Nephron (organoid): ENCODE measurements around the gene SARNP.

ENCODE experiments used
- H3K27ac Mint-ChIP-seq, 3 experiments: 2 replicates each; pipeline ENCODE4 v1.8.0; 2020; ENCODE audit warnings: mixed read lengths in 3 of 3, mild to moderate bottlenecking in 2 of 3, moderate library complexity in 1 of 3
- H3K27me3 Mint-ChIP-seq: 2 replicates; pipeline ENCODE4 v1.8.0; 2021; ENCODE audit warnings: low read depth, mild to moderate bottlenecking, moderate library complexity, mixed read lengths
- H3K36me3 Mint-ChIP-seq: 2 replicates; pipeline ENCODE4 v1.8.0; 2020; ENCODE audit warnings: low read depth, mixed read lengths
- H3K4me1 Mint-ChIP-seq: 2 replicates; pipeline ENCODE4 v1.8.0; 2020; ENCODE audit warnings: mixed read lengths
- H3K4me3 Mint-ChIP-seq, 3 experiments: 2 replicates each; pipeline ENCODE4 v1.8.0; 2020; ENCODE audit warnings: mild to moderate bottlenecking in 3 of 3, mixed read lengths in 3 of 3, moderate library complexity in 2 of 3
- H3K9me3 Mint-ChIP-seq: 2 replicates; pipeline ENCODE4 v1.8.0; 2020; ENCODE audit warnings: mixed read lengths
- CTCF ChIP-seq, 3 experiments: fragments of 200-600 bp; sonication (generic); IDR thresholded peaks; one replicate each; pipeline ENCODE4 v1.5.0; 2021; ENCODE audit warnings: antibody characterized with exemption in 3 of 3; ENCODE audit not compliant: unreplicated experiment in 3 of 3

Gene SARNP

DNA sequence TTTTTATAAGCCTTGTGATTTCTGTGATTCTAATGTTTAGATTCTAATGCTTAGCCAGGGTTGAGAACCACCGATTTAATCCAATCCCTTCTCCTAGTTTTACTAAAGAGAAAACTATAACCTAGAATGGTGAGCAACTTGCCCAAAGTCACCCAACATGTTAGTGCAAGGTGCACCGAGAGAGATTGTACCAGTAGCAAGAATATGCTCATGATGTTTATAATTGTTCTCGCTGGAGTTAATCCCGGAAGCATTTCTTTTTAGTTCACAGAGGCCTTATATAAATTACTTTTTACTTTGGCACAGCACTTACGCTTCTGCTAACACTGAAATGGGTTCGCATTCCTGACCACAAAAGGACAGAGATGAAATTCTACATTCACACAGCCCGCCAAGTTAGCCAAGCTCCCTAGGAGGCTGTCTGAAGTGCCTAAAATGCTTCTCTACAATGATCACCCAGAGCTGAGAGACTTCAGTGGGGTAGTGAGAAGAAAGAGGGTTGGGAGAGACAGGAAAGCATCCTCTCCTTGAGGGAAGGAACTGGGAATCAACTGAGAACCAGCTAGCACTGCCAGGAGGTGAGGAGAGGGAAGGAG is 102.3 kb downstream of the SARNP start:
- Mint-ChIP-seq H3K9me3 (no peaks in the 10 kb centered on the region), H3K27me3 (peaks cover 10% of the 10 kb centered on the region), H3K27ac (peak overlapping the region; percentile 91 to 93 (median 92)), H3K4me1 (peaks cover 65% of the 10 kb centered on the region), H3K4me3 (peak overlapping the region; percentile 89 to 94 (median 92)), H3K36me3 (no peaks in the 10 kb centered on the region)
- no peak for TF ChIP-seq CTCF (IDR thresholded peaks at IDR 0.05; ENCODE audit: unreplicated experiment in 3 of 3)

DNA sequence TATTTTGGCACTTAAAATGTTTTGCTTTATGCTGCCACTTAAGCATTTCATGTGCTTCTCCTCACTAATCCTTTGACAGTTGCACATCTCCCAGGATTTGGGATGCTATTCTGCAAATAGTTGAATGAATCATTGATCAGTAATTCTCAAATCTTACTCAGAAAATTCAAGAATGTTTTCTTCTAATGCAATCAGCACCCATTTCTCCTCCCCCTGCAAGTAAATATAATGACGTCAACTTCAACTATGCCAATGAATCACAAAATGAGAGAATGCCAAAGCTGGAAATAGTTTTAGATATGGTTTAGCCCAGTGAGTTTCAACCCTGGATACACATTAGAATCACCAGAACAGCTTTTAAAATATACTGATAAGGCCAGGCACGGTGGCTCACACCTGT is 103.8 kb downstream of the SARNP start:
- peak overlapping the region in 1 of 3 experiments; percentile 13 for H3K27ac Mint-ChIP-seq
- peaks cover 63% of the 10 kb centered on the region for H3K4me1 Mint-ChIP-seq

DNA sequence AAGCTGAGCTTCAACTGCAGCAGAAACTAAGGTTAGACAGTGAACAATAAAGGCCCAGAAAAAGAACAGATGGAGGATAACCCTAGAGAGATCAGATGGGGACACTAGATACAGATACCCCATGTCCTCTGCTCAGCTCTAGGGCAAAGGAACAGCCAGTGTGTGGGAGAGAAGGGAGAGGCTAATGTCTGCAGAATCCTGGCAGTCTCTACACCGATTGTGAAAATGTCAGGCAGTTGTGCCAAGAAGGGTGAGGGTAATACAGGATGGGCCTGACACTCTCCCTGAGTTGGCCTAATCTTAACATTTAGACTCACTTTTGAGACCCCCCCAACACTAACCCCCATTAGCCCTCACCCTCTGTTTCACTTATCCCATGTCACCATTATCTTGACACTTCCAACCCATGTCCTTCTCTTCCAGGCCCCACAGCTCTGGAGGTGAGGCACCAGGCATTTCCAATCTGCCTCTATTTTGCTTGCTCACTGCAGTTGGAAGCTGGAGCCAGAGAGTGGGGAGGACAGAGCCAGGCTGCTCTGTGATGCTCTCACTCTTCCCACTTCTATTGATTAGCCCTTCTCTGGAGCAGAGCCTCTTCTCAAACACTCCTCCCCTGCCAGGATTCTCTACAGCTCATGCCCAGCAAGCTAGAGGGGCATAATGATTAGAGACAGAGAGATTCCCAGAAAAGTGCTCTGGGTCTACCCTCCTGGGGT is 104.7 kb downstream of the SARNP start:
- peak overlapping the region; percentile 1 to 75 (median 75) for H3K4me3 Mint-ChIP-seq
- peaks cover 31% of the 10 kb centered on the region for H3K27me3 Mint-ChIP-seq
- TF ChIP-seq CTCF (IDR thresholded peaks at IDR 0.05; ENCODE audit: unreplicated experiment in 3 of 3), result no peak
- H3K9me3 Mint-ChIP-seq, result no peaks in the 10 kb centered on the region
- peaks cover 63% of the 10 kb centered on the region for H3K4me1 Mint-ChIP-seq
- H3K27ac Mint-ChIP-seq, result peak overlapping the region; percentile 89 to 92 (median 89)
- no peaks in the 10 kb centered on the region for H3K36me3 Mint-ChIP-seq

More for the DNA sequence above, 103.8 kb downstream of the SARNP start:
- Mint-ChIP-seq H3K27me3 (peaks cover 24% of the 10 kb centered on the region), H3K36me3 (no peaks in the 10 kb centered on the region), H3K9me3 (no peaks in the 10 kb centered on the region), H3K4me3 (peak overlapping the region; percentile 40 to 62 (median 47))
- no peak for TF ChIP-seq CTCF (IDR thresholded peaks at IDR 0.05; ENCODE audit: unreplicated experiment in 3 of 3)

GRCh38 chr12:55711786-55712553 is 105.6 kb downstream of the SARNP start:
- H3K4me3 Mint-ChIP-seq, result peak overlapping the region; percentile 26 to 75 (median 75)
- peak overlapping the region; percentile 89 to 92 (median 89) for H3K27ac Mint-ChIP-seq
- H3K9me3 Mint-ChIP-seq, result no peaks in the 10 kb centered on the region

GRCh38 chr12:55708695-55709233 is 108.8 kb downstream of the SARNP start:
- H3K36me3 Mint-ChIP-seq, result no peaks in the 10 kb centered on the region
- peaks cover 75% of the 10 kb centered on the region for H3K4me1 Mint-ChIP-seq
- no peak for TF ChIP-seq CTCF (IDR thresholded peaks at IDR 0.05; ENCODE audit: unreplicated experiment in 3 of 3)
- H3K4me3 Mint-ChIP-seq, result peak overlapping the region; percentile 59 to 87 (median 82)
- H3K27ac Mint-ChIP-seq, result peak overlapping the region in 2 of 3 experiments; percentile 19 to 50
- H3K27me3 Mint-ChIP-seq, result peaks cover 41% of the 10 kb centered on the region
- H3K9me3 Mint-ChIP-seq, result no peaks in the 10 kb centered on the region

More at GRCh38 chr12:55711786-55712553, 105.6 kb downstream of the SARNP start:
- peaks cover 33% of the 10 kb centered on the region for H3K27me3 Mint-ChIP-seq
- TF ChIP-seq CTCF (IDR thresholded peaks at IDR 0.05; ENCODE audit: unreplicated experiment in 3 of 3), result no peak
- H3K4me1 Mint-ChIP-seq, result peaks cover 58% of the 10 kb centered on the region
- no peaks in the 10 kb centered on the region for H3K36me3 Mint-ChIP-seq
